Uterus (tissue), 4 donors: Measurements from ENCODE around the gene MT1A. TPM values are rescaled to one million over a fixed set of nuclear protein-coding genes. Genes with fewer than 3 reads are reported as not detected.

Experiments used
- DNase-seq, 2 donors: peaks; one replicate each; pipeline ENCODE4 v3.0.0-alpha.2; 2019 to 2020
- H3K27ac ChIP-seq, 2 donors: fragments of 200-600 bp; sonication (generic); 1 replicate in 1 of 2; 2 replicates in 1 of 2; pipeline ENCODE4 v1.5.1; 2016 to 2018
- H3K27me3 ChIP-seq, 2 donors: fragments of 200-600 bp; sonication (generic); one replicate each; pipeline ENCODE4 v1.5.1; 2018 to 2019; ENCODE audit warnings: control low read depth in 1 of 2
- H3K36me3 ChIP-seq, 2 donors: fragments of 200-600 bp; sonication (generic); one replicate each; pipeline ENCODE4 v1.5.1; 2019; ENCODE audit warnings: control low read depth in 1 of 2
- H3K4me1 ChIP-seq, 2 donors: fragments of 200-600 bp; sonication (generic); one replicate each; pipeline ENCODE4 v1.5.1; 2018 to 2019; ENCODE audit warnings: control low read depth in 1 of 2
- H3K4me3 ChIP-seq, 2 donors: fragments of 200-600 bp; sonication (generic); 1 replicate in 1 of 2; 2 replicates in 1 of 2; pipeline ENCODE4 v1.5.1; 2018 to 2019; ENCODE audit warnings: mild to moderate bottlenecking in 1 of 2
- H3K9me3 ChIP-seq, 2 donors: fragments of 200-600 bp; sonication (generic); one replicate each; pipeline ENCODE4 v1.5.1; 2019; ENCODE audit warnings: control low read depth in 1 of 2
- CTCF ChIP-seq, 4 experiments: fragments of 200-600 bp in 2 of 4; fragments of 450-650 bp in 2 of 4; sonication (generic) in 2 of 4; IDR thresholded peaks; one replicate each; pipeline ENCODE4 v1.5.1; 2016 to 2019; ENCODE audit warnings: antibody characterized with exemption in 4 of 4, mild to moderate bottlenecking in 2 of 4, moderate library complexity in 1 of 4
- POLR2A ChIP-seq, 2 donors: fragments of 450-650 bp; IDR thresholded peaks; one replicate each; pipeline ENCODE4 v1.6.1; 2016; ENCODE audit warnings: antibody characterized with exemption in 2 of 2, mild to moderate bottlenecking in 1 of 2, moderate library complexity in 1 of 2
- intact Hi-C: fragments of 100-400 bp; cut with DNase I; formaldehyde crosslinking; loops from one replicate; pipeline ENCODE4 v1.15.1; 2023; ENCODE audit warnings: low total_unique reads
- total RNA-seq, 4 donors: library from RNA; depleted of rRNA in 3 of 4; stranded (reverse); fragments of >200 nt in 3 of 4; gene quantifications; one replicate each; pipeline versions ENCODE4 v1.1.0 to v1.2.4, GENCODE V29; 2014 to 2023
- donor health status: DM: yes; HTN: yes; CAD: no.

MT1A gene
- total RNA-seq, 4 donors from 2014 or later = 13.8 TPM; not detected in 3

GRCh38 chr16:56689171-56689570 is 50.7 kb downstream of the MT1A start:
- H3K27me3 ChIP-seq = no peaks in the 10 kb centered on the region
- intact Hi-C loops = no loop called here
- TF ChIP-seq CTCF (IDR thresholded peaks at IDR 0.05) = no peak
- no peak for TF ChIP-seq POLR2A (IDR thresholded peaks at IDR 0.05)

More at GRCh38 chr16:56689171-56689570, 50.7 kb downstream of the MT1A start:
- H3K4me1 ChIP-seq = no peaks in the 10 kb centered on the region
- DNase-seq = no peak
- no peak overlapping the region for H3K4me3 ChIP-seq
- H3K27ac ChIP-seq = no peak overlapping the region
- H3K9me3 ChIP-seq = no peaks in the 10 kb centered on the region
- no peaks in the 10 kb centered on the region for H3K36me3 ChIP-seq

Other genes with a start within 250 kb of the MT1A start
- 100 to 1,000 TPM in 2 of 4 donors, 10 to 100 TPM in 2; 81.5 to 190 (median 112) TPM for gene AMFR, start 213.1 kb upstream of the MT1A start, total RNA-seq
- 100 to 1,000 TPM in 2 of 4 donors, 10 to 100 TPM in 2; 23.1 to 184 (median 89.2) TPM for gene NUDT21, start 187.3 kb upstream of the MT1A start, total RNA-seq
- gene OGFOD1, start 187.1 kb upstream of the MT1A start, total RNA-seq = 10 to 100 TPM in 2 of 4 donors, 1 to 10 TPM in 2; 5.0 to 78.9 (median 20.3) TPM
- 100 to 1,000 TPM in 1 of 4 donors, 10 to 100 TPM in 3; 44.1 to 209 (median 82.8) TPM for gene BBS2, start 118.6 kb upstream of the MT1A start, total RNA-seq
- gene MT4, start 73.6 kb upstream of the MT1A start, total RNA-seq = not detected
- not detected for gene MT3, start 49.1 kb upstream of the MT1A start, total RNA-seq
- gene MT2A, start 30.1 kb upstream of the MT1A start, total RNA-seq = 100 to 1,000 TPM in 1 of 4 donors, 10 to 100 TPM in 1, under 1 TPM in 2; 0.69 to 152 (median 17.4) TPM
- 10 to 100 TPM in 2 of 4 donors, under 1 TPM in 1, not detected in 1; 0.48 to 51.9 (median 51.2) TPM for gene MT1E, start 12.9 kb upstream of the MT1A start, total RNA-seq
- 10 to 100 TPM in 1 of 4 donors, 1 to 10 TPM in 1, not detected in 2; 6.2 to 16.6 TPM for gene MT1M, start 6.0 kb upstream of the MT1A start, total RNA-seq
- gene MT1B, start 13.2 kb downstream of the MT1A start, total RNA-seq = not detected
- 1 to 10 TPM in 1 of 4 donors, not detected in 3; 2.1 TPM for gene MT1F, start 19.3 kb downstream of the MT1A start, total RNA-seq
- 10 to 100 TPM in 1 of 4 donors, not detected in 3; 51.8 TPM for gene MT1G, start 29.4 kb downstream of the MT1A start, total RNA-seq
- not detected for gene MT1H, start 31.1 kb downstream of the MT1A start, total RNA-seq
- 100 to 1,000 TPM in 1 of 4 donors, 10 to 100 TPM in 2, 1 to 10 TPM in 1; 7.4 to 201 (median 66.3) TPM for gene MT1X, start 43.8 kb downstream of the MT1A start, total RNA-seq
- gene NUP93, start 91.5 kb downstream of the MT1A start, total RNA-seq = 10 to 100 TPM; 17.6 to 71.0 (median 34.5) TPM
- gene SLC12A3, start 226.5 kb downstream of the MT1A start, total RNA-seq = under 1 TPM in 1 of 4 donors, not detected in 3; 0.14 TPM